Astrocyte (in vitro differentiated cells and primary cell): ENCODE results near the gene AATK. TPM values are rescaled to one million over a fixed set of nuclear protein-coding genes. Genes with fewer than 3 reads are reported as not detected.

Experiments used
- DNase-seq: peaks from one replicate; pipeline ENCODE4 v3.0.0-alpha.2; 2010; ENCODE audit warnings: low read depth
- FAIRE-seq: peaks from 2 replicates; lab custom pipeline; 2011; peaks lifted over from hg19 to GRCh38; lab: Jason Lieb, UNC
- H2AFZ ChIP-seq: 2 replicates; pipeline ENCODE4 v1.6.0; 2012; ENCODE audit warnings: low read depth, low read length, inconsistent platforms
- H3K27ac ChIP-seq: 2 replicates; pipeline ENCODE4 v1.5.1; 2011; ENCODE audit warnings: low read depth, low read length, inconsistent platforms
- H3K27me3 ChIP-seq: 2 replicates; pipeline ENCODE4 v1.6.0; 2011; ENCODE audit warnings: low read length, inconsistent platforms; ENCODE audit not compliant: insufficient read depth
- H3K36me3 ChIP-seq: 2 replicates; pipeline ENCODE4 v1.5.1; 2011; ENCODE audit warnings: low read length, inconsistent platforms; ENCODE audit not compliant: insufficient read depth
- H3K4me1 ChIP-seq: 2 replicates; pipeline ENCODE4 v1.5.1; 2011; ENCODE audit warnings: low read length, inconsistent platforms; ENCODE audit not compliant: insufficient read depth
- H3K4me2 ChIP-seq: 2 replicates; pipeline ENCODE4 v1.6.0; 2012; ENCODE audit warnings: low read length, inconsistent platforms
- H3K4me3 ChIP-seq: 2 replicates; pipeline ENCODE4 v1.5.1; 2011; ENCODE audit warnings: low read depth, mild to moderate bottlenecking, low read length, inconsistent platforms; ENCODE audit not compliant: insufficient read depth
- H3K79me2 ChIP-seq: 2 replicates; pipeline ENCODE4 v1.6.0; 2012; ENCODE audit warnings: mild to moderate bottlenecking, low read length, inconsistent platforms; ENCODE audit not compliant: insufficient read depth
- H3K9ac ChIP-seq: 2 replicates; pipeline ENCODE4 v1.6.0; 2012; ENCODE audit warnings: mild to moderate bottlenecking, low read length, inconsistent platforms
- H3K9me3 ChIP-seq: 2 replicates; pipeline ENCODE4 v1.5.1; 2012; ENCODE audit warnings: low read depth, mild to moderate bottlenecking, low read length, inconsistent platforms; ENCODE audit not compliant: insufficient read depth
- H4K20me1 ChIP-seq: 2 replicates; pipeline ENCODE4 v1.6.0; 2012; ENCODE audit warnings: low read length, inconsistent platforms; ENCODE audit not compliant: insufficient read depth
- H3K27ac Mint-ChIP-seq: one replicate; pipeline ENCODE4 v1.8.0; 2021; ENCODE audit warnings: mild to moderate bottlenecking, mixed read lengths; ENCODE audit not compliant: unreplicated experiment
- H3K27me3 Mint-ChIP-seq: one replicate; pipeline ENCODE4 v1.8.0; 2021; ENCODE audit warnings: low read depth, mixed read lengths; ENCODE audit not compliant: unreplicated experiment
- H3K36me3 Mint-ChIP-seq: one replicate; pipeline ENCODE4 v1.8.0; 2021; ENCODE audit warnings: low read depth, mixed read lengths; ENCODE audit not compliant: unreplicated experiment
- H3K4me1 Mint-ChIP-seq: one replicate; pipeline ENCODE4 v1.8.0; 2021; ENCODE audit warnings: low read depth, mixed read lengths; ENCODE audit not compliant: unreplicated experiment
- H3K4me3 Mint-ChIP-seq: one replicate; pipeline ENCODE4 v1.8.0; 2021; ENCODE audit warnings: mild to moderate bottlenecking, moderate library complexity, mixed read lengths; ENCODE audit not compliant: unreplicated experiment
- H3K9me3 Mint-ChIP-seq: one replicate; pipeline ENCODE4 v1.8.0; 2021; ENCODE audit warnings: mild to moderate bottlenecking, mixed read lengths; ENCODE audit not compliant: unreplicated experiment
- CTCF ChIP-seq: IDR thresholded peaks from 2 replicates; pipeline ENCODE4 v1.5.1; 2011; ENCODE audit warnings: low read depth, mild to moderate bottlenecking, inconsistent platforms, low read length, moderate library complexity; ENCODE audit not compliant: insufficient read depth
- EZH2 ChIP-seq: IDR thresholded peaks from 2 replicates; pipeline ENCODE4 v1.6.1; 2012; ENCODE audit warnings: mild to moderate bottlenecking, low read length, inconsistent platforms; ENCODE audit not compliant: insufficient read depth
- total RNA-seq: library from RNA; stranded (reverse); gene quantifications from 2 replicates; pipeline ENCODE4 v1.2.1, GENCODE V29; 2021

Gene AATK
- total RNA-seq, 1 donor from 2014 or later, result 0.54 TPM

GRCh38 chr17:81163051-81163695 is 2.8 kb downstream of the AATK start:
- Histone ChIP-seq H3K9me3 (no peaks in the 10 kb centered on the region), H3K4me2 (no peak overlapping the region), H3K4me3 (no peak overlapping the region), H3K36me3 (no peaks in the 10 kb centered on the region), H3K27ac (no peak overlapping the region), H4K20me1 (no peaks in the 10 kb centered on the region), H2AFZ (no peak overlapping the region), H3K4me1 (no peaks in the 10 kb centered on the region), H3K79me2 (no peaks in the 10 kb centered on the region), H3K9ac (no peak overlapping the region), H3K27me3 (peaks cover 5% of the 10 kb centered on the region)
- Mint-ChIP-seq H3K4me1 (no peaks in the 10 kb centered on the region), H3K9me3 (no peaks in the 10 kb centered on the region), H3K36me3 (no peaks in the 10 kb centered on the region), H3K4me3 (no peak overlapping the region), H3K27me3 (peaks cover 26% of the 10 kb centered on the region), H3K27ac (no peak overlapping the region)
- no peak for TF ChIP-seq EZH2
- no peak for FAIRE-seq
- DNase-seq, result no peak

- Mint-ChIP-seq H3K4me3 (no peak overlapping the region), H3K27ac (no peak overlapping the region), H3K36me3 (no peaks in the 10 kb centered on the region), H3K27me3 (peaks cover 26% of the 10 kb centered on the region), H3K4me1 (no peaks in the 10 kb centered on the region), H3K9me3 (no peaks in the 10 kb centered on the region)
- no peaks in the 10 kb centered on the region for H3K36me3 ChIP-seq
- no peak overlapping the region for H3K27ac ChIP-seq
- no peak overlapping the region for H3K4me3 ChIP-seq
- FAIRE-seq (no peak), DNase-seq (no peak)
- H3K79me2 ChIP-seq, result no peaks in the 10 kb centered on the region
- no peak overlapping the region for H3K9ac ChIP-seq
- no peak for TF ChIP-seq EZH2
- no peak for TF ChIP-seq CTCF
- no peak overlapping the region for H2AFZ ChIP-seq
- no peak overlapping the region for H3K4me2 ChIP-seq
- no peaks in the 10 kb centered on the region for H3K9me3 ChIP-seq
- no peaks in the 10 kb centered on the region for H4K20me1 ChIP-seq
- H3K27me3 ChIP-seq, result peaks cover 5% of the 10 kb centered on the region
- no peaks in the 10 kb centered on the region for H3K4me1 ChIP-seq
Observed at GRCh38 chr17:81162491-81162890, 3.5 kb downstream of the AATK start.

GRCh38 chr17:81161972-81162371 is 4.0 kb downstream of the AATK start:
- FAIRE-seq (no peak), DNase-seq (no peak)
- H2AFZ ChIP-seq, result no peak overlapping the region
- H3K4me3 Mint-ChIP-seq, result no peak overlapping the region
- H3K27me3 ChIP-seq, result peaks cover 5% of the 10 kb centered on the region
- H3K27me3 Mint-ChIP-seq, result peaks cover 26% of the 10 kb centered on the region
- H3K27ac ChIP-seq, result no peak overlapping the region
- no peaks in the 10 kb centered on the region for H3K9me3 ChIP-seq
- H3K27ac Mint-ChIP-seq, result no peak overlapping the region
- H3K4me1 ChIP-seq, result no peaks in the 10 kb centered on the region
- H3K36me3 ChIP-seq, result no peaks in the 10 kb centered on the region
- no peak overlapping the region for H3K4me2 ChIP-seq
- H3K4me3 ChIP-seq, result no peak overlapping the region
- no peak for TF ChIP-seq CTCF
- TF ChIP-seq EZH2, result no peak
- H4K20me1 ChIP-seq, result no peaks in the 10 kb centered on the region
- H3K9ac ChIP-seq, result no peak overlapping the region
- H3K4me1 Mint-ChIP-seq, result no peaks in the 10 kb centered on the region
- no peaks in the 10 kb centered on the region for H3K9me3 Mint-ChIP-seq
- no peaks in the 10 kb centered on the region for H3K36me3 Mint-ChIP-seq
- H3K79me2 ChIP-seq, result no peaks in the 10 kb centered on the region
